Esophagus muscularis mucosa (tissue), 3 donors: Measurements from ENCODE around the gene CTNNA2.

Experiments used
- CTCF ChIP-seq, 3 experiments: fragments of 200-600 bp in 2 of 3; fragments of 450-650 bp in 1 of 3; sonication (generic) in 2 of 3; IDR thresholded peaks; one replicate each; pipeline ENCODE4 v1.5.1; 2017 to 2019; ENCODE audit warnings: antibody characterized with exemption in 3 of 3, mild to moderate bottlenecking in 2 of 3, moderate library complexity in 1 of 3
- POLR2A ChIP-seq: fragments of 450-650 bp; IDR thresholded peaks from one replicate; pipeline ENCODE4 v1.6.1; 2017; ENCODE audit warnings: antibody characterized with exemption, moderate library complexity, mild to moderate bottlenecking, low read depth

- TF ChIP-seq POLR2A (no peak), CTCF (IDR thresholded peaks at IDR 0.05) (no peak)
Observed at GRCh38 chr2:79513711-79514110, 860 bp downstream of the CTNNA2 start.
